ENCODE measurements around the gene PTPRE. TPM values are rescaled to one million over a fixed set of nuclear protein-coding genes. Genes with fewer than 3 reads are reported as not detected.

Gene PTPRE
- total and polyA plus RNA-seq, 2 of the 4 experiments (the other 2 are of a cell fraction): 0.34 to 0.54 TPM

GRCh38 chr10:127926455-127926854, 19.6 kb downstream of the PTPRE start:
- no peak overlapping the region for H2AFZ ChIP-seq (replicated peaks; ENCODE audit: low read length, poor library complexity)
- 73% methylated on average over 5 of the region's 8 CpGs; no CpG with 5 or more reads in 1 of the 2 experiments for WGBS, 2 experiments (ENCODE audit: extremely low coverage in 2 of 2, insufficient read length in 1 of 2)
- H3K4me1 ChIP-seq (ENCODE audit: control insufficient read depth, insufficient read depth, low read length): peaks cover 3% of the 10 kb centered on the region; the same call in 1 of the 2 replicates
- H4K91ac ChIP-seq (ENCODE audit: insufficient read depth, low read depth, low read length): no peak overlapping the region
- H2AK9ac ChIP-seq (replicated peaks; ENCODE audit: low read depth, low read length, poor library complexity): no peak overlapping the region
- no peak overlapping the region for H3K9ac ChIP-seq (ENCODE audit: low read depth, low read length)
- no peak overlapping the region for H2AK5ac ChIP-seq (ENCODE audit: low read depth, low read length)
- no peak overlapping the region for H2BK5ac ChIP-seq (ENCODE audit: low read depth, low read length, poor library complexity, severe bottlenecking)
- no peaks in the 10 kb centered on the region for H3K9me3 ChIP-seq (ENCODE audit: control insufficient read depth, insufficient read depth, low read length)
- intact Hi-C loops (cut with micrococcal nuclease): no loop called here
- no peak overlapping the region for H2BK20ac ChIP-seq (ENCODE audit: low read depth, low read length)
- no peak overlapping the region for H2BK120ac ChIP-seq (ENCODE audit: low read depth, low read length)
- no peak overlapping the region for H3K4me2 ChIP-seq (ENCODE audit: low read depth, low read length)
- H3K56ac ChIP-seq (ENCODE audit: extremely low read depth, insufficient read depth, low read length): no peak overlapping the region
- in situ Hi-C loops (cut with MboI; ENCODE audit: low sequenced_read_pairs): no loop called here
- no peaks in the 10 kb centered on the region for H4K20me1 ChIP-seq (ENCODE audit: insufficient read depth, low read length)
- dilution Hi-C loops (cut with HindIII; ENCODE audit: low sequenced_read_pairs, unreplicated experiment): no loop called here
- no peaks in the 10 kb centered on the region for H3K27me3 ChIP-seq (ENCODE audit: control insufficient read depth, insufficient read depth, low read length)
- no peak overlapping the region for H3K4me3 ChIP-seq (ENCODE audit: insufficient read depth, low read depth, low read length)
- H2BK15ac ChIP-seq (ENCODE audit: low read depth, low read length): no peak overlapping the region
- DNase-seq (no peak), ATAC-seq (ENCODE audit: low read depth) (no peak)
- H3K23ac ChIP-seq (ENCODE audit: low read depth, low read length): no peak overlapping the region
- H4K5ac ChIP-seq (ENCODE audit: low read depth, low read length): no peak overlapping the region
- H3K79me1 ChIP-seq (ENCODE audit: low read depth in 1 of 2, low read length in 2 of 2): no peaks in the 10 kb centered on the region
- POLR2A ChIA-PET (ENCODE audit: unreplicated experiment): no interaction called here
- H3K14ac ChIP-seq (replicated peaks; ENCODE audit: low read depth, low read length): no peak overlapping the region
- CTCF ChIA-PET: no interaction called here
- H3K18ac ChIP-seq (ENCODE audit: low read depth, low read length): no peak overlapping the region
- no peaks in the 10 kb centered on the region for H3K36me3 ChIP-seq (ENCODE audit: control insufficient read depth, insufficient read depth, low read length)
- TF ChIP-seq POLR2A (IDR thresholded peaks at IDR 0.05; ENCODE audit: low read depth, low read length) (no peak), RAD21 (IDR thresholded peaks at IDR 0.05; ENCODE audit: low read length) (no peak), CTCF (conservative IDR thresholded peaks at IDR 0.05; ENCODE audit: low read depth, low read length) (no peak)
- H4K8ac ChIP-seq (ENCODE audit: low read depth in 2 of 2, low read length in 2 of 2): no peak overlapping the region
- no peak overlapping the region for H3K27ac ChIP-seq (ENCODE audit: insufficient read depth, low read length)
- H3K4ac ChIP-seq (ENCODE audit: low read depth, low read length): no peak overlapping the region
- BruUV-seq (replicated peaks): no TSS peak
- H3K9me1 ChIP-seq (ENCODE audit: insufficient read depth, low read length): no peaks in the 10 kb centered on the region
